GM23338 (cell line): ENCODE measurements around the gene HGF.

Source experiments
- CREB1 ChIP-seq: fragments of 250-450 bp; sonication (Bioruptor Pico); IDR thresholded peaks from 2 replicates; pipeline ENCODE4 v1.5.0; 2020; ENCODE audit warnings: low read depth, mild to moderate bottlenecking, moderate library complexity
- CTCF ChIP-seq, 2 experiments: fragments of 200-600 bp in 1 of 2; sonication (generic) in 1 of 2; conservative IDR thresholded peaks; 2 replicates each; pipeline versions ENCODE4 v1.5.1 to v1.6.1; 2016 to 2017; ENCODE audit warnings: antibody characterized with exemption in 2 of 2, low read depth in 2 of 2, mild to moderate bottlenecking in 2 of 2, moderate library complexity in 1 of 2
- EZH2 ChIP-seq: fragments of 200-600 bp; sonication (generic); IDR thresholded peaks from one replicate; pipeline ENCODE4 v1.8.0; 2017; ENCODE audit warnings: antibody characterized with exemption, mild to moderate bottlenecking, low read depth; ENCODE audit not compliant: unreplicated experiment
- EZH2phosphoT487 ChIP-seq: fragments of 200-600 bp; sonication (generic); IDR thresholded peaks from one replicate; pipeline ENCODE4 v1.8.1; 2018; ENCODE audit warnings: antibody characterized with exemption; ENCODE audit not compliant: unreplicated experiment
- JUNB ChIP-seq: IDR thresholded peaks from one replicate; pipeline ENCODE4 v1.6.1; 2016; ENCODE audit warnings: antibody characterized with exemption; ENCODE audit not compliant: unreplicated experiment
- NANOG ChIP-seq: IDR thresholded peaks from 2 replicates; pipeline ENCODE4 v1.6.1; 2016; ENCODE audit warnings: antibody characterized with exemption, borderline replicate concordance
- POLR2AphosphoS5 ChIP-seq: IDR thresholded peaks from 2 replicates; pipeline ENCODE4 v1.6.1; 2016; ENCODE audit warnings: antibody characterized with exemption, low read depth
- REST ChIP-seq: IDR thresholded peaks from one replicate; pipeline ENCODE4 v1.6.1; 2018; ENCODE audit warnings: antibody characterized with exemption; ENCODE audit not compliant: unreplicated experiment
- STAT1 ChIP-seq: IDR thresholded peaks from one replicate; pipeline ENCODE4 v1.6.1; 2016; ENCODE audit warnings: antibody characterized with exemption; ENCODE audit not compliant: unreplicated experiment

GRCh38 chr7:81687062-81687461, 82.8 kb downstream of the HGF start:
- TF ChIP-seq CTCF (conservative IDR thresholded peaks at IDR 0.05; ENCODE audit: low read depth in 2 of 2) (no peak), JUNB (no peak), REST (no peak), NANOG (no peak), EZH2 (no peak), POLR2AphosphoS5 (no peak), CREB1 (CRISPR knock-in tag) (no peak), EZH2phosphoT487 (no peak), STAT1 (no peak)
